Daoy (cell line): ENCODE results near the gene DNALI1. TPM values are rescaled to one million over a fixed set of nuclear protein-coding genes. Genes with fewer than 3 reads are reported as not detected.

ENCODE experiments used
- DNase-seq: peaks from one replicate; pipeline ENCODE4 v3.0.0-alpha.2; 2015; ENCODE audit warnings: low read depth
- total RNA-seq: library from RNA; depleted of rRNA; stranded (reverse); fragments of >200 nt; shearing (Covaris generic); gene quantifications from 2 replicates; pipeline ENCODE4 v1.2.3, GENCODE V29; 2014; rRNA removed

The DNALI1 gene
- total RNA-seq, 1 experiment from 2014 or later: 3.8 TPM

DNA sequence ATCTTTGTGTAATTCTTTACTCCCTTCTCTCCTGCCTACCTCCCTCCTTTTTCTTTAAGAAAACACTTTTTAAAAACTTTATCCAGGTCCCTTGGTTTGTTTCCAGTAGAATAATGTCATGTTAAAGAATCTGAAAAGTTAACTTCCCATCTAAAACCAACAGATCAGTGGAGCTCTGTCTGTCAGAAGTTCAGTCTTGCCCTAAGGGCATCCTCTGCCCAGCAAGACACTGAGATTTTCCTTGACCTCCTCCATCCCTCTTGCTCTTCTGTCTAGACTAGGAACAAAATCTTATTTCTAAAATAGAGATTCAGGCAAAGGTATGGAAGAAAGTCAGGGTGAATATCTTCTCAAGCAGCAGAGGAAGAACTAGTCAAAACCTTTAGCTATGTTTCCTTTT lies 44.7 kb downstream of the DNALI1 start:
- no peak for DNase-seq

GRCh38 chr1:37602750-37603694 lies 46.3 kb downstream of the DNALI1 start:
- DNase-seq: no peak

DNA sequence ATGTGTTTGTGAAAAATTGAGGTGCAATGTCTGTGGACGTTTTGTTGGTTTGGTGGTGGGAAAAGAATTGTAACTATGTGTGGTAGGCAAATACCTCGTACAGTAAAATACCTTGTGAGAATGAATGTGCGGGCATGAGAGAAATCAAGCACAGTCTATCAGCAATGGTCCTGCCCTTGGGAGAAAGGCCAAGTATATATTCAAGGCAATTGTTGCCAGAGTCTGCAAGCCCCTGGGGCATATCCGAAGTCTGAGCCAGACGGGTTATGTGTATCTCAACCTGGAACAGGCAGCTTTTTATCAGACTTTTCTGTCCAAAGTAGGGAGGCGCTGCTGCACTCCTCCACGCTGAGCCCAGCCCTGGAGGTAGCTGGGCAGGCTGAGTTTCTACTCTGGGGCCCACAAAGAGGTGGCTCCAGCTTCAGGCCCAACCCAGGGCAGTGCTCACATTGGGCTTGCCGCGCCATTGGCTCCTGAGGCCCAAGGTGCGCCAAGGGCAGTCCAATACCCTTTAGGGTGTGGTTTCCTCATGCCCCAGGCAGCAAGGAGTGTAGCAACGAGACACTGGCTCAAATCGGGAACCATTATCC lies 48.4 kb downstream of the DNALI1 start:
- no peak for DNase-seq

- no peak for DNase-seq
These were observed 49.2 kb downstream of the DNALI1 start for GRCh38 chr1:37605806-37606474.

DNA sequence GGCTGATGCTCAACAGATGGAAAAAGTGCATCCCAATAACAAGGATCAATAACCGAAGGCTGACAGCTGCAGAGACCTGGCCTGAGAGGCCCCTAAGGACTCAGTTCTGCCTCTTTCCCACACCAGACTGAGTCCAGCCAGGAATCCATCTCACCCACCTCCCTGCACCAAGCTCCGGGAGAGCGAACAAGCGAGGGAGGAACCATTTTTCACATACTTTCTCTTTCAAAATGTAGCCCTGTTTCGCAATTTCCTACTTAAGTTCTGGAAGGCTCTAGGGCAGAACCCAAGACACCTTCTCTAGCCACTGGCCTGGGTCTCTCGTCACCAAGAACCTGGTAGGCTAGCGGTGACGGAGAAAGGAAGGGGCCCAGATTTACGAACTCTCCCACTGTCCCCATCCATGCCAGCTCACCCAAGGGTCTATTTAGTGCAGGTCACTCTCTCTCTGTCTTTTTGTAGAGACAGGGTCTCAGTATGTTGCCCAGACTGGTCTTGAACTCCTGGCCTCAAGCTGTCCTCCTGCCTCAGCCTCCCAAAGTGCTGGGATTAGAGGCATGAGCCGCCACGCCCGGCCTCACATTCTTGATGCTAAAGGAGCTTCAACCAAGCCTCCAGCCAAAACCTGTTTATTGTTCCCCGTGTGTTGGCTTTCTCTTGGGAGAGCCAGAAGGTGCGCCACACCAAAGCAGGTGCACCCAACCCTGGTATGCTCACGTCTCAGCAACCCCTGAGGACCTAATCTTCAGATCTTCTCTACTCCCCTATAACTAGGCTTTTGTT lies 49.9 kb downstream of the DNALI1 start:
- no peak for DNase-seq

DNA sequence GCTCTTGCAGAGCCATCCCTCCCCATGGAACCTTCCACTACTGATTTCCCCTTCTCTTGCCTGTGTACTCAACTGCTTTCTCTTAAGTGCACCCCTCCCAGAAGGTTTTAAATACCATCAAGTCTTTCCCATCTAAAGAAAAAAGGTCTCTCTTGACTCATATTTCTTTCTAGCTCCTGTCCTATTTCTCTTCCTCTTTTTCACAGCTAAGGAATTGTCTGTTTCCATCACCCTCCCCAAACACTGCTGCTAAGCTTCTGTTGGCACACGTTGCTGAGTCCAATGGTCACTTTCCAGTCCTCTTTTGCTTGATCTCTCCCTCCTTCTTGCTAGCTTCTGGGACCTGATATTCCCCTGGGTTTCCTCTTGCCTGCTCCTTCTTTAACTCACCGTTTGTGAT lies 52.3 kb downstream of the DNALI1 start:
- no peak for DNase-seq

DNA sequence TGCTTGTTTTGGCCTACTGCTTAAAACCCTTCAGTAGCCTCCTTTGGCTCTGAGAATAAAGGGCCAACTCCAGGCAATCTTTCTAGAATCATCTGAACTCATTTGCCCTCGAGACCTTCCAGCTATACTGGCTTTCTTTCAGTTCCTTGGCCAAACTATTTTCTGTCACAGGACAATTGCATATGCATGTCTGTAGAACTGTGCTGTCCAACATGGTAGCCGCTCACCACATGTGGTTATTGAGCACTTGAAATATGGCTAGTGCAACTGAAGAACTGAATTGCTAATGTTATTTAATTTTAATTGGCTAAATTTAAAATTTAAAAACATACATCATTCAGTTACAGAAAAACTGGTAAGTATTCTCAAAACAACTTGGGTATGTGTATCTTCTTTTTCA lies 53.3 kb downstream of the DNALI1 start:
- no peak for DNase-seq

DNA sequence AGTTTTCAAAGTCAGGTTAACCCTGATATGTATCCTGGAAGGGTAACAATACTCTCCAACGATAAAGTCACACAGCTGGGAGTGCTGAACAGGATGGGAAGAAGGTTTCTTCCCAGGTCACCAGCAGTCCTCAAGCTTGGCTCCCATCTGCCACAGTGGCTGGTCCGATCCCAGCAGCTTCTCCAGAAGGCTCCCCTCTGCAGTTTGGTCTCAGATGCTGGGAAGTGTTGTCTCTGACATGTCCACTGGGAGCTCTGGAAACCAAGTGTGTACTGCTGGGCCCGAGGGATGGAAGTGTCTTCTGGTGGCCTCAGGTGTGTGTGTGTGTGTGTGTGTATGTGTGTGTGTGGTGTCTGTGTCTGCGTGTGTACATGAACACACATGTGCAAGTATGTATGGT lies 55.4 kb downstream of the DNALI1 start:
- no peak for DNase-seq

DNA sequence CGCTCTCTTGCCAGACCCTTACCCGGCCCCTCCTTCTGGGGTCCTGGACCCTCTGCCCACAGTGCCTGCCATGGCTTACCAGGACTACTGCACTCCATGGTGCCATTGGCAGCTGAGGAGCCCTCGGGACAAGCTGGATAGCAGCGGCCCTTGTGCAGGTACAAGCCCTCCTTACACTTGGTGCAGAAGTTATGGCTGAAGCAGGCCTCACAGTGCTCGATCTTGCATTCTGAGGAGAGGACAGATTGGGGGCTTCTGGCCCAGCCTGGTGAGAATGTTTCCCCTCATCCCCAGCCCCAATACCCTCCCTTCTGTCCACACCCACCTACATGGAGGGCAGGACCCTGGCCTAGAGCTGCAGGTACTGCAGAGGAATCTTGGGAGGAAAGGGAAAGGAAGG lies 57.4 kb downstream of the DNALI1 start:
- DNase-seq: no peak

- no peak for DNase-seq
These were observed 59.6 kb downstream of the DNALI1 start for GRCh38 chr1:37616330-37616729.

Other genes with a start within 250 kb of the DNALI1 start
- 15.2 and 18.1 TPM in 2 replicates for gene ZC3H12A, start 82.4 kb upstream of the DNALI1 start, total RNA-seq
- 83.8 and 98.8 TPM in 2 replicates for gene MEAF6, start 42.2 kb upstream of the DNALI1 start, total RNA-seq
- 24.2 and 28.2 TPM in 2 replicates for gene SNIP1, start 2.6 kb upstream of the DNALI1 start, total RNA-seq
- 140 and 144 TPM in 2 replicates for gene GNL2, start 39.0 kb downstream of the DNALI1 start, total RNA-seq
- gene RSPO1, start 78.0 kb downstream of the DNALI1 start, total RNA-seq: not detected in 2 replicates
- 33.6 and 44.3 TPM in 2 replicates for gene CDCA8, start 135.6 kb downstream of the DNALI1 start, total RNA-seq
- not detected in 2 replicates for gene EPHA10, start 208.2 kb downstream of the DNALI1 start, total RNA-seq
- 2.6 and 4.4 TPM in 2 replicates for gene MANEAL, start 236.9 kb downstream of the DNALI1 start, total RNA-seq